Medulla oblongata (tissue), 1 donor: ENCODE data around the gene TNNI3.
"Not testable (repeated sequence)": the region's sequence is repeated elsewhere in the genome, so short reads cannot be mapped to it uniquely, and the experiment has no call there.

Experiments
- DNase-seq: peaks from one replicate; pipeline ENCODE4 v3.0.0-alpha.2; 2015; ENCODE audit errors: extremely low spot score

Gene TNNI3

GRCh38 chr19:55113570-55114039 lies 43.9 kb downstream of the TNNI3 start:
- peak; percentile 79 for DNase-seq

- no peak for DNase-seq
These were observed 44.6 kb downstream of the TNNI3 start for GRCh38 chr19:55112777-55113569.

- DNase-seq = no peak
These were observed 45.2 kb downstream of the TNNI3 start for GRCh38 chr19:55112246-55112776.

GRCh38 chr19:55111238-55111831 lies 46.2 kb downstream of the TNNI3 start:
- DNase-seq = no peak

GRCh38 chr19:55109527-55110291 lies 47.8 kb downstream of the TNNI3 start:
- DNase-seq = no peak

GRCh38 chr19:55107252-55107651 lies 50.3 kb downstream of the TNNI3 start:
- not testable (repeated sequence) for DNase-seq

- no peak for DNase-seq
These were observed 50.9 kb downstream of the TNNI3 start for GRCh38 chr19:55106591-55106990.

GRCh38 chr19:55105237-55105636 lies 52.3 kb downstream of the TNNI3 start:
- no peak for DNase-seq

- DNase-seq = no peak
These were observed 54.3 kb downstream of the TNNI3 start for GRCh38 chr19:55103190-55103589.
